HFFc6 (cell line): Measurements from ENCODE around the gene UBE2L5. TPM values are rescaled to one million over a fixed set of nuclear protein-coding genes. Genes with fewer than 3 reads are reported as not detected.

Experiments used
- DNase-seq: peaks from one replicate; pipeline ENCODE4 v3.0.0-alpha.2; 2018
- H3K27ac Mint-ChIP-seq: 2 replicates; pipeline ENCODE4 v1.8.0; 2020; ENCODE audit warnings: mild to moderate bottlenecking, mixed read lengths
- H3K27me3 Mint-ChIP-seq: 2 replicates; pipeline ENCODE4 v1.8.0; 2021; ENCODE audit warnings: mild to moderate bottlenecking, moderate library complexity, mixed read lengths; ENCODE audit not compliant: insufficient read depth
- H3K36me3 Mint-ChIP-seq: 2 replicates; pipeline ENCODE4 v1.8.0; 2021; ENCODE audit warnings: low read depth, mixed read lengths
- H3K4me1 Mint-ChIP-seq: 2 replicates; pipeline ENCODE4 v1.8.0; 2020; ENCODE audit warnings: low read depth, mixed read lengths
- H3K4me3 Mint-ChIP-seq: 2 replicates; pipeline ENCODE4 v1.8.0; 2020; ENCODE audit warnings: mild to moderate bottlenecking, moderate library complexity, mixed read lengths
- H3K9me3 Mint-ChIP-seq: 2 replicates; pipeline ENCODE4 v1.8.0; 2020; ENCODE audit warnings: mild to moderate bottlenecking, mixed read lengths
- CTCF ChIP-seq: fragments of 200-600 bp; sonication (generic); IDR thresholded peaks from 2 replicates; pipeline ENCODE4 v1.5.0; 2021; ENCODE audit warnings: antibody characterized with exemption, mild to moderate bottlenecking
- total RNA-seq, 6 experiments: library from RNA; stranded (reverse); fragmentation: NEBNext Ultra II Directional; extraction: Animal tissue kit (Norgen Biotek cat#: 25700); gene quantifications; 2 replicates in 1 of 6; 3 replicates in 5 of 6; pipeline ENCODE4 v1.2.3, GENCODE V29; 2021

Gene UBE2L5
- total RNA-seq, 6 experiments from 2014 or later: 0.21 TPM; not detected in 5

- TF ChIP-seq CTCF: no peak
- no peak overlapping the region for H3K27ac Mint-ChIP-seq
- H3K4me3 Mint-ChIP-seq: no peak overlapping the region
- H3K4me1 Mint-ChIP-seq: peaks cover 12% of the 10 kb centered on the region; the same call in 1 of the 2 replicates
- no peak for DNase-seq
- no peaks in the 10 kb centered on the region for H3K9me3 Mint-ChIP-seq
- H3K36me3 Mint-ChIP-seq: no peaks in the 10 kb centered on the region; the same call in 1 of the 2 replicates
- H3K27me3 Mint-ChIP-seq: peaks cover 11% of the 10 kb centered on the region
These were observed 44.1 kb upstream of the UBE2L5 start for GRCh38 chr13:30378191-30378590.

DNA sequence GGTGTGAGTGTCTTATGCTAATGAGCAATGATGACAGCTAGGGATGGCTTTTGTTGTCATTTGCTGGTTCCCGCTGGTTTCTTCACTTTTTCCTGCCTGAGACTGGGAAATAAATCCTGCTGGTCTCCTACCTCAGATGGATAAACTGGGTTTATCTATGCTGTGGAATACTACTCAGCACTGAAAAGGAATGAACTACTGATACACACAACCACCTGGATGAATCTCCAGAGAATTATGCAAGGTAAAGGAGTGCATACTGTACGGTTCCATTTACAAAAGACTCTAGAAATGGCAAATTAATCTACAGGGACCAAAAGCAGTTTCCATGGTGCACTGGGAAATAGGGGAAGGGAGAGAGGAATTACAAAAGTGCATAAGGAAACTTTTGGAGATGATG, 41.2 kb upstream of the UBE2L5 start:
- TF ChIP-seq CTCF: no peak
- no peaks in the 10 kb centered on the region; the same call in 1 of the 2 replicates for H3K36me3 Mint-ChIP-seq
- no peak for DNase-seq
- peaks cover 7% of the 10 kb centered on the region; the same call in 1 of the 2 replicates for H3K27me3 Mint-ChIP-seq
- H3K4me3 Mint-ChIP-seq: no peak overlapping the region
- no peaks in the 10 kb centered on the region for H3K9me3 Mint-ChIP-seq
- H3K4me1 Mint-ChIP-seq: peaks cover 12% of the 10 kb centered on the region
- H3K27ac Mint-ChIP-seq: no peak overlapping the region

DNA sequence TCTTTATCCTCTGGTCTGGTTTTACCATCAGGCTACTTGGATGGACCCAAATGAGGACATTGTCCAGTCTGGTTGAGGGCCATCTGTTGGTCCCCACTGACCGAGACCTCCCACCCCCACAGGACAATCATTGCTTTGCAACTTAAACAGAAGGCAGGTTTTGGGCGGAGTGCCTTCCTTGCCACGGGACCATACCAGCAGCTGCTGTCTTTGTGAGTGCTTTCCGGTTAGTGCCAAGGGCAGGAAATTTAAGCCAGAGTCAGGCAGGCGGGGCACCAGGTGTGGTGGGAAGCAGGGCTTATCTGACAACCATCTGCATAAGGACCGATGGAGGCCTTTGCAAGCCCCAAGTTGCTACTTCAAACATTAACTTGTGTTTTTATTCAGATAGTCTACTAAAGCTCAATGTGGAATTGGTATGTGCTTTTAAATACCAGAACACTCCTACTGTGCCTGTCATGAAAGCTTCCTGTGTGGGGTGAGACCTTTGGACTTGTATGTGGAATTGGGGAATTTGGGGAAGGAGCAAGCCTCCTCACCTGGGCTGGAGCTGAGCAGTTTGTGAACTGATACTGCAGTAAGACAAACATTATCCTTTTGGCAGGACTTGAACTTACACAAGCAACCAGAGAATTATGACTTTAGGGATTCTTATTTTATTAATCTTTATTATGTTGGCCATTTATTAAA, 39.3 kb upstream of the UBE2L5 start:
- no peak overlapping the region for H3K27ac Mint-ChIP-seq
- H3K27me3 Mint-ChIP-seq: peaks cover 2% of the 10 kb centered on the region; the same call in 1 of the 2 replicates
- DNase-seq: no peak
- TF ChIP-seq CTCF: no peak
- H3K9me3 Mint-ChIP-seq: no peaks in the 10 kb centered on the region
- H3K4me3 Mint-ChIP-seq: no peak overlapping the region
- H3K36me3 Mint-ChIP-seq: no peaks in the 10 kb centered on the region; the same call in 1 of the 2 replicates
- H3K4me1 Mint-ChIP-seq: peaks cover 2% of the 10 kb centered on the region

DNA sequence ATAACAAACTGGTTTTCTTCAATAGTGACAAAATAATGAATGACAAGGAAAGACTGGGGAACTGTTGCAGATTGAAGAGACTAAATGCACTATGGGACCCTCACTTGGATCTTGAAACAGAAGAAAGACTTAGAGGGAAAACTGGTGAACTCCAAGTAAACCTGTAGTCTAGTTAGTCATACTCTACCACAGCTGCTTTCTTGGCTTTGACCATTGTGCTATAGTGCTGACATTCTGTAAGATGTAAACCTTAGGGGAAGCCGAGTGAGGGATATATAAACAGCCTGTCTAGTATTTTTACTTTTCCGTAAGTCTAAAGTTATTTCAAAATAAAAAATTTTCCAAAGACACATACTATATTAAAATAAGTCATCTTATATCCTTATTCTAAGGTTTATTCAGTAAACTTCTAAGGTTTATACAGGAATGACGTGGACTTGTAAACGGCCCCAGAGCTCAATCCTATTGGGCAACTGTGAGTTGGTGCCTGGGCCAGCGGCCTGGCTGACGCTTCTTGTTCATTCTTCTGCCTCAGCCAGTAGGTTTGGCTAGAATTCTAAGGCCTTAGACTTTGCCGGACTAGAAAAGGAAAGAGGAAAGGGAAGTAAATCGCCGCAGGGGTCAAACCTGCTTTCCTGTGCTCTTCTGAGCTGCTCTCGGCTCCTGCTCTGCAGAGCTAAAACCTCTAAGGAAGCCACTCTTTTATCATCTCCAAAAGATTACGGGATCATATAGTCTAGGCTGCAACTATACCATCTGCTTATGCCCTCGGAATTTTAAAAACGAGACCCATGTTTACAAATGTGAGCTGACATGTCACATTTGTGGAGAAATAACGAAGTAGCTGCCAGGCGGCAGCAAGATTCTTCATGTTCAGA, 33.6 kb upstream of the UBE2L5 start:
- no peaks in the 10 kb centered on the region for H3K9me3 Mint-ChIP-seq
- H3K36me3 Mint-ChIP-seq: no peaks in the 10 kb centered on the region
- DNase-seq: no peak
- peaks cover 4% of the 10 kb centered on the region for H3K27me3 Mint-ChIP-seq
- H3K4me3 Mint-ChIP-seq: peak overlapping the region; percentile 35
- peaks cover 21% of the 10 kb centered on the region for H3K4me1 Mint-ChIP-seq
- TF ChIP-seq CTCF: no peak
- H3K27ac Mint-ChIP-seq: peak overlapping the region; percentile 69

GRCh38 chr13:30391956-30392680, 30.2 kb upstream of the UBE2L5 start:
- TF ChIP-seq CTCF: no peak
- Mint-ChIP-seq H3K4me1 (peaks cover 44% of the 10 kb centered on the region), H3K27me3 (peaks cover 4% of the 10 kb centered on the region)

More at GRCh38 chr13:30391956-30392680, 30.2 kb upstream of the UBE2L5 start:
- H3K9me3 Mint-ChIP-seq: no peaks in the 10 kb centered on the region
- H3K27ac Mint-ChIP-seq: no peak overlapping the region
- no peak for DNase-seq
- H3K36me3 Mint-ChIP-seq: no peaks in the 10 kb centered on the region
- no peak overlapping the region for H3K4me3 Mint-ChIP-seq
